Measurements from ENCODE around the gene GPR39.

DNA sequence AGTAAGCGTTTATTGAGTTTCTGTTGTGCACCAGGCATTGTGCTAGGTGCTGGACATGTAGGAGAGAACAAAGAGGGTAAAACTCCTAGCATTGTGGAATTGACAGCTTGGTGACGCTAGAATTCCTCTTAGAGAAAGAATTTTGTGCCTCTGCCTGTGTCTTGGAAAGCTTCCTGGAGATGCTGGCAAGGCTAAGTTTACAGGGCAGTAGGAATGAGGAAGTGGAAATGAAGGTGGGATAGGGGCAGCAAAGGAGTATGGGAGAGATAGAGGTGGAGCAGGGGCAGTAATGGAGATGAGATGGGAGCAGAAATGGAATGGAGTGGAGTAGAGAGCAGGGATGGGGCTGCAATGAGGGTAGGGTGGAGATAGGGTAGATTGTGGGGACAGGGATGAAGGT, 29.8 kb downstream of the GPR39 start:
- TF ChIP-seq CTCF (IDR thresholded peaks at IDR 0.05) (no peak), POLR2A (IDR thresholded peaks at IDR 0.05) (no peak)

All from body of pancreas (tissue), 4 donors.